Measurements from ENCODE around the gene ADH6.

The ADH6 gene

GRCh38 chr4:99161373-99162099 is 57.5 kb downstream of the ADH6 start:
- H3K4me3 ChIP-seq (ENCODE audit: low read length), result no peak overlapping the region
- TF ChIP-seq ZNF274 (IDR thresholded peaks at IDR 0.05; ENCODE audit: low read depth, low read length), result no peak

- TF ChIP-seq ZNF274 (IDR thresholded peaks at IDR 0.05; ENCODE audit: low read depth, low read length), result no peak
- no peak overlapping the region for H3K4me3 ChIP-seq (ENCODE audit: low read length)
These were observed 59.3 kb downstream of the ADH6 start for GRCh38 chr4:99159699-99160098.

- no peak for TF ChIP-seq ZNF274 (IDR thresholded peaks at IDR 0.05; ENCODE audit: low read depth, low read length)
- H3K4me3 ChIP-seq (ENCODE audit: low read length), result no peak overlapping the region
These were observed 61.5 kb downstream of the ADH6 start for GRCh38 chr4:99157478-99157935.

DNA sequence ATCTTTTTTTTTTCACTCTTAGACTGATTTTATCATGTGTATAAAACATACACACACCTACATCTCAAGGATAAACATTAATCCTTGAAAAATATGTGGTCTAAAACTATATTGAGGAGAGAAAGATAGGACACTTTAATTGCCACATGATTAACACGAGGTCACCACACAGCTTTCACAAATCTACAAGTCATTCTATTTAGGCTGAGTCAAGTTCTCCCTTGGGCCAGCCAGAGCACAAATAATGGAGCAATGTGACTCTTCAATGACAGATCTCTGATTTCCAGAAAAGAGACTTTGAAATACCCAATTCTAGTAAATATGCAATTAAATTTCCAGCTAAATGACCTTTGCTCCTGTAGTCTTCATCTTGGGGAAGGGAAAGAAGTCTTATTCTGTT is 62.1 kb downstream of the ADH6 start:
- no peak overlapping the region for H3K4me3 ChIP-seq (ENCODE audit: low read length)
- TF ChIP-seq ZNF274 (IDR thresholded peaks at IDR 0.05; ENCODE audit: low read depth, low read length), result no peak

DNA sequence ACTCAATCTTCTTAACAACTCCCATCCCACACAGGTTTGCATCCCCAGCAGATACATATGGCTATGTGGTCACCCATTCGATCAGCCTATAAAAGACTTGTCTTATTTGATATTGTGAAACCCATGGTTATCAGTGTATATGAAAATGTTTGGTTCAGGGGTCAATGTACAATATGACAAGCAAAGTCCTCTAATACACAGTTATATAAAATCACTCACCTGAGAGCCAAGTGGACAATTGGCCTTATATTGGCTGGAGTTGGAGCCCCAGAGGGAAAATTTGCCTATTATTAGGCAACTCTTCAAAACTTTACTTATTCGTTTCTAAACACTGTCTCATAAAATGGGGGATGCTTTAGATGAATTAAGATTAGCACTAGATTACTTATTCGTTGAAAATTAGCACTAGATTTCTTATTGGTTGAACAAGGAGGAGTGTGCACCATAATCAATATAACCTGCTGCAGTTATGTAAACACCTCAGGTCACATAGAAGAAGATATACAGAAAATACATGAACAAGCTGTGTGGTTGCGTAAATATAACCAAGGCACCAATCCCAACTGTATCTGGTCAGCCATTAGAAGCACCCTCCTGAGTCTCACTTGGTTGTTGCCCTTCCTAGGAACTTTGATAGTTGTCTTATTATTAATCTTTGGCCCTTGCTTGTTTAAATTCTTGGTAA is 64.2 kb downstream of the ADH6 start:
- H3K4me3 ChIP-seq (ENCODE audit: low read length), result no peak overlapping the region
- TF ChIP-seq ZNF274 (IDR thresholded peaks at IDR 0.05; ENCODE audit: low read depth, low read length), result no peak
